Neural crest cell (in vitro differentiated cells): Measurements from ENCODE around the gene CDH5. TPM values are rescaled to one million over a fixed set of nuclear protein-coding genes. Genes with fewer than 3 reads are reported as not detected.

Experiments
- DNase-seq: peaks from one replicate; pipeline ENCODE4 v3.0.0; 2021; ENCODE audit warnings: low read depth, mixed read lengths, low spot score
- H3K27ac Mint-ChIP-seq: one replicate; pipeline ENCODE4 v1.8.0; 2021; ENCODE audit warnings: mild to moderate bottlenecking, mixed read lengths; ENCODE audit not compliant: unreplicated experiment
- H3K27me3 Mint-ChIP-seq: 2 replicates; pipeline ENCODE4 v1.8.0; 2021; ENCODE audit warnings: low read depth, mild to moderate bottlenecking, mixed read lengths
- H3K36me3 Mint-ChIP-seq: 2 replicates; pipeline ENCODE4 v1.8.0; 2021; ENCODE audit warnings: low read depth, mild to moderate bottlenecking, mixed read lengths
- H3K4me1 Mint-ChIP-seq: 2 replicates; pipeline ENCODE4 v1.8.0; 2021; ENCODE audit warnings: mixed read lengths
- H3K4me3 Mint-ChIP-seq: one replicate; pipeline ENCODE4 v1.8.0; 2021; ENCODE audit warnings: mild to moderate bottlenecking, mixed read lengths
- H3K9me3 Mint-ChIP-seq: 2 replicates; pipeline ENCODE4 v1.8.0; 2021; ENCODE audit warnings: mixed read lengths
- CTCF ChIP-seq: fragments of 200-600 bp; sonication (generic); conservative IDR thresholded peaks from 2 replicates; pipeline ENCODE4 v1.5.0; 2021; ENCODE audit warnings: antibody characterized with exemption, mild to moderate bottlenecking
- total RNA-seq: library from RNA; stranded (reverse); gene quantifications from 2 replicates; pipeline ENCODE4 v1.2.1, GENCODE V29; 2021

Gene CDH5
- total RNA-seq, 1 donor from 2014 or later: 0.56 TPM

DNA sequence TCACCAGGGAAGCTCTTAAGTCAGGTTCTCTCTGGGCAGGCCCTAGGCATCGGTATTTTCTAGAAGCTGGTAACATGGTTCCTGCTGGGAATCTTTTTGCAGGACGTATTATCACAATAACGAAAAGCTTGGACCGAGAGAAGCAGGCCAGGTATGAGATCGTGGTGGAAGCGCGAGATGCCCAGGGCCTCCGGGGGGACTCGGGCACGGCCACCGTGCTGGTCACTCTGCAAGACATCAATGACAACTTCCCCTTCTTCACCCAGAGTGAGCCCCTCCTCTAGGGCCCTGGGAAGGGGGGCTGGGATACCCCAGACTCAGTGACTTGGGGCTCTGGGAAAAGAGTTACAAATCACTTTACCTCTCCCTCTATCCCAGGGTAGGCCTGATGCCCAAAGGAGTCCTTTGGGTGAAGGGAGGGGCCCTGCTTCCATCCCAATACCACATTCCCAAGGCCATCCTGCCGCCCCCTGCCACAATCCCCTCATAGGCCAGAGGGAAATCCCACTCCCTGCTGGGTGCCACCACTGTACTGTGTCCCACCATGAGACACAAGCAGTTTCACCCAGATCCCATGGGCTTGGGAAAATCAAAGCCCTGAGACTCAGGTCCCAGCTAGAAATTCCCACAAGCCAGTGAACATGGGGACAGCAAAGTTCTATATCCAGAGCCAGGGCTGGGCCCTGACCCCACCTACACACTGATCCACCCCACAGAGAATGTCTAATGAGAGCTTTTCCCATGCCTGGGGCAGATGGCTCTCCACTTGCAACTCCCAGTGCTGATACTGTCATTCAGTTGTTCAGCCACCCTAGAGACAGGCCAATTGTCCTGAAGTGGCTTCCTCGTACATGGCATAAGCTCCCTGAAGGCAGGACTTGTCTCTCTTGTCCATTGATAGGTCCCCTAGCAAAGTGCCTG is 23.0 kb downstream of the CDH5 start:
- H3K27ac Mint-ChIP-seq: no peak overlapping the region
- TF ChIP-seq CTCF: no peak
- DNase-seq: no peak
- no peaks in the 10 kb centered on the region for H3K27me3 Mint-ChIP-seq
- no peaks in the 10 kb centered on the region for H3K36me3 Mint-ChIP-seq
- no peaks in the 10 kb centered on the region for H3K4me1 Mint-ChIP-seq
- H3K4me3 Mint-ChIP-seq: no peak overlapping the region
- no peaks in the 10 kb centered on the region for H3K9me3 Mint-ChIP-seq

DNA sequence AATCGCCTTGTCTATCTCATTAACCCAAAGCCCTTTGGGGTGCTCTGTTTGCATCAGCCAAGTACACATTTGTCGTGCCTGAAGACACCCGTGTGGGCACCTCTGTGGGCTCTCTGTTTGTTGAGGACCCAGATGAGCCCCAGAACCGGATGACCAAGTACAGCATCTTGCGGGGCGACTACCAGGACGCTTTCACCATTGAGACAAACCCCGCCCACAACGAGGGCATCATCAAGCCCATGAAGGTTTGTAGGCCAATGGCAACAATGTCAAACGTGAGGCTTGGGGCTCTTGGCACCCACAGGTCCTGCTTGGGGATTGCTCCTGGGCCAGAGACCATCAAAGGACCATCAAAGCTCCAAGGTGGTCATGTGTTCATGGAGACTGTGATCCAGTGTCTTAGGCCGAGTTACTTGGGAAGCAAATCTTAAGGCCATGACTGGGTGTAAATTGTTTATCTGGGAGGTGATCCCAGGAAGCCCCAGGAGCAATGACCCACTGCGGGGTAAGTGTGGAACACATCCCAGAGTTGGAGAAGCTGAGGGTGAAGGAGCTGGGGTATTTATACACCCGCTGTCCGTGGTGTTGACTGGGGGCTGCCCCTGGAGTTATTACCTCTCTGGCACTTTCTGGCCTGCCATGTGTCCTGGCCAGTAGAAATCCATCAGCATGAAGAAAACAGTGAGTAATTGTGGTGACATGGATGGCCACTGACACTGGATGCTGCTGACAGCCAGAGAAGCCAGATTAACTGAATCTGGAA is 24.0 kb downstream of the CDH5 start:
- Mint-ChIP-seq H3K4me1 (no peaks in the 10 kb centered on the region), H3K9me3 (no peaks in the 10 kb centered on the region), H3K36me3 (no peaks in the 10 kb centered on the region), H3K27ac (no peak overlapping the region), H3K27me3 (no peaks in the 10 kb centered on the region), H3K4me3 (no peak overlapping the region)
- DNase-seq: no peak
- no peak for TF ChIP-seq CTCF

GRCh38 chr16:66391726-66392670 is 25.5 kb downstream of the CDH5 start:
- Mint-ChIP-seq H3K9me3 (no peaks in the 10 kb centered on the region), H3K4me3 (no peak overlapping the region), H3K4me1 (no peaks in the 10 kb centered on the region), H3K27me3 (no peaks in the 10 kb centered on the region), H3K27ac (no peak overlapping the region), H3K36me3 (no peaks in the 10 kb centered on the region)
- no peak for DNase-seq
- no peak for TF ChIP-seq CTCF

DNA sequence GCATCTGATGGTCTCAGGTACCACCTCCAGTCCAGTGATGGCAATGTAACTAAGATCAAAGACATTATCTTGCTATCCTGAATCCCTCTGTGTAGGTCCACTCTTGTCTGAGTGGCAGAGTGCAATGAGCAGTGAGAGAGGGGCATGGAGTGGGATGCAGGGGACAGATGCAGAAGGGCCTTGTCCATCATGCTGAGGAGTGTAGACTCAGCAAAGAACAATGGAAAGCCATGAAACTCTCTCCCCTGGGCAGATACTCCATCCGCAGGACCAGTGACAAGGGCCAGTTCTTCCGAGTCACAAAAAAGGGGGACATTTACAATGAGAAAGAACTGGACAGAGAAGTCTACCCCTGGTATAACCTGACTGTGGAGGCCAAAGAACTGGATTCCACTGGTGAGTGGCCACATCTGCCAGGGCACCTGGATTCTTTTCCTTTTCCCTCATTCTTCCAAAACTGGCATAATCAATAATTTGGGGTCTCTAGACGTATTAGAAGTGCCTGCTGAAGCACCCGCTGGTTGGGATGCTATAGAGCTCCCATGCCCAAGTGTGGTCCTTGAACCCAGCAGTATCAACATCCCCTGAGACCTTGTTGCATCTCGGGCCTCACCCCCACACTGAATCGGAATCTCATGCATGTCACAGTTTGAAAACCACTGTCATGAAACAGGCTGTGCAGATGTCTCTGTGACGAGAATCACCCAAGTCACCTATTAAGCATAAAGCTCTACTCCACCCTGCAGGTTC is 29.5 kb downstream of the CDH5 start:
- H3K27me3 Mint-ChIP-seq: no peaks in the 10 kb centered on the region
- no peak overlapping the region for H3K27ac Mint-ChIP-seq
- H3K36me3 Mint-ChIP-seq: no peaks in the 10 kb centered on the region
- no peak for DNase-seq
- no peak overlapping the region for H3K4me3 Mint-ChIP-seq
- no peak for TF ChIP-seq CTCF
- H3K4me1 Mint-ChIP-seq: peaks cover 7% of the 10 kb centered on the region
- no peaks in the 10 kb centered on the region for H3K9me3 Mint-ChIP-seq
